Suprapubic skin (tissue), 4 donors: ENCODE measurements around the gene VDAC1.

Source experiments
- POLR2A ChIP-seq, 2 donors: fragments of 450-650 bp; IDR thresholded peaks; one replicate each; pipeline ENCODE4 v1.6.1; 2017; ENCODE audit warnings: antibody characterized with exemption in 2 of 2, mild to moderate bottlenecking in 2 of 2, moderate library complexity in 2 of 2
- POLR2AphosphoS5 ChIP-seq, 3 donors: sonication (generic); formaldehyde crosslinking; IDR thresholded peaks; one replicate each; pipeline ENCODE4 v1.6.1; 2017; ENCODE audit warnings: antibody characterized with exemption in 3 of 3
- TF ChIP-seq, protein P1 (sequence below), 2 donors: fragments of 200-600 bp in 1 of 2; fragments of 450-650 bp in 1 of 2; sonication (generic) in 1 of 2; IDR thresholded peaks; one replicate each; pipeline ENCODE4 v1.5.1; 2016 to 2019; ENCODE audit warnings: antibody characterized with exemption in 2 of 2, mild to moderate bottlenecking in 1 of 2, moderate library complexity in 1 of 2

DNA sequence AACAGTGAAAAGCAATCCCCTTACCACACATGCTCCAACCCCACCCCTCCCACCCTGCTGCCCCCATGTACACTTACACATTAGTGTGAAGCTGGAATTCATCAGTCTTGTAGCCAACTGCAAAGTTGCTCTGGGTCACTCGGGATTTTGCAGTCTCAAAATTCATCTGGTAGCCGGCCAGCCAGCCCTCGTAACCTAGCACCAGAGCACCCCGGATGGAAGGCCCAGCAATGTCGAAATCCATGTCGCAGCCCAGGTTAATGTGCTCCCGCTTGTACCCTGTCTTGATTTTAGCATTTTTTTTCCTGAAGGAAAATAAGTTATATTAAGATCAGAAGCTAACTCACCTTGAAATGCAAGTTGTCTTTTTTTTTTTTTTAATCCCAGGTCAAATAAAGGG is 24.1 kb downstream of the VDAC1 start:
- TF ChIP-seq, protein P1, sequence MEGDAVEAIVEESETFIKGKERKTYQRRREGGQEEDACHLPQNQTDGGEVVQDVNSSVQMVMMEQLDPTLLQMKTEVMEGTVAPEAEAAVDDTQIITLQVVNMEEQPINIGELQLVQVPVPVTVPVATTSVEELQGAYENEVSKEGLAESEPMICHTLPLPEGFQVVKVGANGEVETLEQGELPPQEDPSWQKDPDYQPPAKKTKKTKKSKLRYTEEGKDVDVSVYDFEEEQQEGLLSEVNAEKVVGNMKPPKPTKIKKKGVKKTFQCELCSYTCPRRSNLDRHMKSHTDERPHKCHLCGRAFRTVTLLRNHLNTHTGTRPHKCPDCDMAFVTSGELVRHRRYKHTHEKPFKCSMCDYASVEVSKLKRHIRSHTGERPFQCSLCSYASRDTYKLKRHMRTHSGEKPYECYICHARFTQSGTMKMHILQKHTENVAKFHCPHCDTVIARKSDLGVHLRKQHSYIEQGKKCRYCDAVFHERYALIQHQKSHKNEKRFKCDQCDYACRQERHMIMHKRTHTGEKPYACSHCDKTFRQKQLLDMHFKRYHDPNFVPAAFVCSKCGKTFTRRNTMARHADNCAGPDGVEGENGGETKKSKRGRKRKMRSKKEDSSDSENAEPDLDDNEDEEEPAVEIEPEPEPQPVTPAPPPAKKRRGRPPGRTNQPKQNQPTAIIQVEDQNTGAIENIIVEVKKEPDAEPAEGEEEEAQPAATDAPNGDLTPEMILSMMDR (IDR thresholded peaks at IDR 0.05), result no peak
- no peak for TF ChIP-seq POLR2AphosphoS5 (IDR thresholded peaks at IDR 0.05)
- TF ChIP-seq POLR2A (IDR thresholded peaks at IDR 0.05), result no peak
